Cardiac fibroblast (primary cell): ENCODE results near the gene SLC29A2.
"Not testable (repeated sequence)": the region's sequence is repeated elsewhere in the genome, so short reads cannot be mapped to it uniquely, and the experiment has no call there.

Source experiments
- DNase-seq, 2 donors: peaks; one replicate each; pipeline versions ENCODE4 v3.0.0 to v3.0.0-alpha.2; 2010; ENCODE audit warnings: low read depth in 2 of 2
- H3K4me3 ChIP-seq, 2 donors: replicated peaks in 1 of 2; 1 replicate in 1 of 2; 2 replicates in 1 of 2; pipeline ENCODE4 v1.5.1; 2011; ENCODE audit warnings: low read depth in 2 of 2, low read length in 2 of 2, mild to moderate bottlenecking in 2 of 2, moderate library complexity in 1 of 2
- TF ChIP-seq, protein P1 (sequence below): IDR thresholded peaks from one replicate; pipeline ENCODE4 v1.5.1; 2011; ENCODE audit warnings: low read depth, mild to moderate bottlenecking, low read length, inconsistent platforms

SLC29A2 gene

DNA sequence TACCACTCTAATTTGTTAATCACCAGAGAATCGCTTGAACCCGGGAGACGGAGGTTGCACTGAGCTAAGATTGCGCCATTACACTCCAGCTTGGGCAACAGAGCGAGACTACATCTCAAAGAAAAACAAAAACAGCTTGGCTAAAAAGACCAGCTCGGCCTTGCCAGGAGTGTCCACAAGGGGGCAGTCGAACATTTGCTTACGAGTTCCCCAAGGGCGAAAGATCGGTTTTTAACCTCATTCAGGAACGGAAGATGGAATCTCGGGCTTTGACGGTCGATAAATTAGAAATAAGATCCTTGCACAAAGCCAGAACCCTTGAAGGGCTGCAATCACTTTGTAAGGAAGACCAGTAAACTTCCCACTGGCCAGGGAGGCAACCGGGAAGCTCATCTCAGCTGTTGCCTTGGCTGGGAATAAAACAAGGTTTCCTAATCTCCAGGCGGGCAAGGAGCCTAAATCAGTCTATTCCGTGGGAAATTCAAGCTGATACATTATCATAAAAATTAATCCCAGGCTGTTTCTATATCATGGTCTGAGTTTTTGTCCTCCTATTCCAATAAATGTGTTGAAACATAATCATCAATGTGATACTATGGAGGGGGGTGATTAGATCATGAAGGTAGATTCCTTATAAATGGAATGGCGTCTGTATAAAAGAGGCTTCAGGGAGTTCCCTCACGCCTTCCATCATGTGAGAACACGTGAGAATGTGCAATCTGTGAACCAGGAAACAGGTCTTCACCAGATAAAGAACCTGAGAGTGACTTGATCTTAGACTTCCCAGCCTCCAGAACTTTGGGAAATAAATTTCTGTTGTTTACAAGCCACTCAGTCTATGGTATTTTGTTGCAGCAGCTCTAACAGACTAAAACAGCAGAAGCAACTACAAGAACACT, 14.9 kb upstream of the SLC29A2 start:
- TF ChIP-seq, protein P1, sequence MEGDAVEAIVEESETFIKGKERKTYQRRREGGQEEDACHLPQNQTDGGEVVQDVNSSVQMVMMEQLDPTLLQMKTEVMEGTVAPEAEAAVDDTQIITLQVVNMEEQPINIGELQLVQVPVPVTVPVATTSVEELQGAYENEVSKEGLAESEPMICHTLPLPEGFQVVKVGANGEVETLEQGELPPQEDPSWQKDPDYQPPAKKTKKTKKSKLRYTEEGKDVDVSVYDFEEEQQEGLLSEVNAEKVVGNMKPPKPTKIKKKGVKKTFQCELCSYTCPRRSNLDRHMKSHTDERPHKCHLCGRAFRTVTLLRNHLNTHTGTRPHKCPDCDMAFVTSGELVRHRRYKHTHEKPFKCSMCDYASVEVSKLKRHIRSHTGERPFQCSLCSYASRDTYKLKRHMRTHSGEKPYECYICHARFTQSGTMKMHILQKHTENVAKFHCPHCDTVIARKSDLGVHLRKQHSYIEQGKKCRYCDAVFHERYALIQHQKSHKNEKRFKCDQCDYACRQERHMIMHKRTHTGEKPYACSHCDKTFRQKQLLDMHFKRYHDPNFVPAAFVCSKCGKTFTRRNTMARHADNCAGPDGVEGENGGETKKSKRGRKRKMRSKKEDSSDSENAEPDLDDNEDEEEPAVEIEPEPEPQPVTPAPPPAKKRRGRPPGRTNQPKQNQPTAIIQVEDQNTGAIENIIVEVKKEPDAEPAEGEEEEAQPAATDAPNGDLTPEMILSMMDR = peak; percentile 93
- DNase-seq = peak; percentile 90 to 94

DNA sequence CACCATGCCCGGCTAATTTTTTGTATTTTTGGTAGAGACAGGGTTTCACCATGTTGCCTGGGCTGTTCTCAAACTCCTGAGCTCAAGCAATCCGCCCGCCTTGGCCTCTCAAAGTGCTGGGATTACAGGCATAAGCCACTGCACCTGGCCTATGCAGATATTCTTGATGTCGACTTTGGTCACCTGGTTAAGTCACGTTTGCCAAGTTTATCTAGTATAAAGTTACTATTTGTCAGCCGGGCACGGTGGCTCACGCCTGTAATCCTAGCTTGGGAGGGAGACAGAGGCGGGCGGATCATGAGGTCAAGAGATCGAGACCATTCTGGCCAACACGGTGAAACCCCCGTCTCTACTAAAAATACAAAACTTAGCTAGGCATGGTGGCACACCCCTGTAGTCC, 12.8 kb upstream of the SLC29A2 start:
- not testable (repeated sequence) for H3K4me3 ChIP-seq, DNase-seq

More for the DNA sequence above, 14.9 kb upstream of the SLC29A2 start:
- peak overlapping the region in 1 of 2 donors; percentile 24 for H3K4me3 ChIP-seq

DNA sequence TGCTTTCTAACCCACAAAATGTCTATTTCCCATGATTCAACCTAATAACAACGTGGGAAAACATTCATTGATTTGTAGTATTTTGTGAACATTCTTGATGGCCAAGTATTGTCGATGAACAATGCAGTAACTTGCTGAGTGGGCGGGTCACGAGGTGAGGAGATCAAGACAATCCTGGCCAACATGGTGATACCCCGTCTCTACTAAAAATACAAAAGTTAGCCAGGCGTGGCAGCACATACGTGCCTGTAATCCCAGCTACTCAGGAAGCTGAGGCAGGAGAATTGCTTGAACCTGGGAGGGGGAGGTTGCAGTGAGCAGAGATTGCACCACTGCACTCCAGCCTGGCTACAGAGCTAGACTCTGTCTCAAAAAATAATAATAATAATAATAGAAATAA, 8.7 kb upstream of the SLC29A2 start:
- not testable (repeated sequence) for H3K4me3 ChIP-seq, DNase-seq

DNA sequence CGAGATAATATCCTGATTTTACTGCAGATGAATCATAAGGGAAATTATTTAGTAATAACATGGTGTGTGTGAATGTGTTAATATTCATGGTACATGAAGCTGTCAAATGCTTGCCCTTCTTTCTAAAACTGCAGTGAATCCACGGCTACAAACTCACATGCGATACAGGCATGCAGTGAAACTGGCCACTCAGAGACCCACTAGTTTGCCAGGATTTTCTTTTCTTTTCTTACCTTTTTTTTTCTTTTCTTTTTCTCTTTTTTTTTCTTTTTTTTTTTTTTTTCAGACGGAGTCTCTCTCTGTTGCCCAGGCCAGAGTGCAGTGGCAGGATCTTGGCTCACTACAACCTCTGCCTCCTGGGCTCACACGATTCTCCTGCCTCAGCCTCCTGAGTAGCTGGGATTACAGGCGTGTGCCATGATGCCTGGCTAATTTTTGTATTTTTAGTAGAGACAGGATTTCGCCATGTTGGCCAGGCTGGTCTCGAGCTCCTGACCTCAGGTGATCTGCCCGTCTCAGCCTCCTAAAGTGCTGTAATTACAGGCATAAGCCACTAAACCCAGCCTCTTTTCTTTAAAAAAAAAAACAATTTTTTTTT, 2.2 kb upstream of the SLC29A2 start:
- DNase-seq, H3K4me3 ChIP-seq: not testable (repeated sequence)

DNA sequence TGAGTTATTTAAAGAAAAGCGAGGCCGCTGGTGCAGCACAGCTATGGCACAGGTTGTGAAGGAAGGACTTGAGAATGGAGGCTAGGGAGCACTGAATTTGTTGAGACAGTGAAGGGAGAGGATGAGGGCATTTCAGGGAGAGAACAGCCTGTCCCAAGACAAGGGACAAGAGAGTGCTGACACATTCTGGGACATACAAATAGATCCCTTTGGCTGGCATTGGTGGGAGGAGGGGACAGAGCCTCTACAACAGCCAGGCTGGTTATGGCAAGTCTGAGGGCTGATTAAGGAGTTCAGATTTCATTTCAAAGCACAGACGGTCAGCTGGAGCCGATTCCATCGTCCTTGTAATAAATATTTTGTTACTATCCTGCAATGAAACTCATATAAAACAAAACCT, 1.7 kb upstream of the SLC29A2 start:
- H3K4me3 ChIP-seq = no peak overlapping the region
- DNase-seq = no peak
- TF ChIP-seq, protein P1 = no peak

DNA sequence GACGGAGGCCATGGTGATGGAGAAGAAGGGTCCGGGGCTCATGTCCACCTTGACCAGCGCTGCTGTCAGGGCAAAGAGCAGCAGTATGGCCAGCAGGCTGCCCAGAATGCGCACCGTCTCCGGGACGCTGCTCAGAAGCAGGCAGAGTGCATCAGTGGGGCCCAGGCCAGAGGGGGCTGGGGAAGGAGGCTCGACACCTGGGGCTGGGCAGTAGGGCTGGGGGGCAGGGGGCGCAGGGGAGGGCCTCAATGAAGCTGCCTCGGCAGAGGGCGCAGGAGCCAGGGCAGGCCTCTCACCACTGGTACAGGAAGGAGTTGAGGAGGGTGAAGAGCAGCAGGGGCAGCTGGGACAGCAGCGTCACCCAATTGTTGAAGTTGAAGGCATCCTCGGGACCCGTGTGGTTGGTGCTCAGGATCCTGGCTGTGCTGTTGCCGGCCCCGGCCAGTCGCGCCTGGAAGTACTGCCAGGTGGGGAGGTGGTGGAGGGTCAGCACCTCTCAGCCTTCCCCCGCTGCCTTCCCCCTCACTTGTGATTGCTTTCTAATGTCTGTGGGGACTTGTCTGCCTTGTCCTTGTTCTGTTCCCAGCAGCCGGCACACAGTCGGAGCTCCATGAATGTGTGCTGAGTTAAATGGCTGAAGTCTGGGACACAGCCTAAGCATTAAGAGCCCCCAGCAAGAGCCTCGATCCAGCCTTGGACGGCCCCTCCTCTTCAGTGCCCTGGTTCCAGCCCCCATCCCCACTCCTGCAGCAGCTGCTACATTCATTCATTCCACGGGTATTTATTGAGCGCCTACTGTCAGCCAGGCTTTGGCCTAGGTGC, 2.3 kb downstream of the SLC29A2 start:
- no peak for DNase-seq
- no peak overlapping the region for H3K4me3 ChIP-seq
- TF ChIP-seq, protein P1 = no peak

DNA sequence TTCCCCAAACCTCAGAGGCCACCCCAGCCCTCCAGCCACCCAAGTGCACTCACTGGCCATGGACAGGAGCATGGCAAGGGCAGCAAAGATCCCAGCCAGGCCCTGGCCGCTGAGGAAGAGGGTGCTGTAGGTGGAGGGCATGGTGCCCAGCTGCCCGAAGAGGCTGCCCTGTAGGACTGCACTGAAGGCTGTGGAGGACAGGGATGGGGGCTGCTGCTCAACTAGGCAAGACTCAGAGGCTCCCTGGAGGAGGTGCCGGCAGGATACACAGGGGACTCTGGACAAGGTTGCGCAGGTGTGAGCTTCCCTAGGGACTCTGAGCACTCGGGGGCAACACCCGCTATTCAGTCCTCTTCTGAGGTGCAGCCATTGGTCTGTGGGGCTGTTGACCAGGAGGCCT, 3.1 kb downstream of the SLC29A2 start:
- TF ChIP-seq, protein P1 = no peak
- no peak overlapping the region for H3K4me3 ChIP-seq
- no peak for DNase-seq
